Left forelimb (tissue), 1 donor: ENCODE data around the gene NTPCR.

Experiments used
- DNase-seq: peaks from one replicate; pipeline ENCODE4 v3.0.0-alpha.2; 2018; ENCODE audit warnings: low spot score

NTPCR gene

DNA sequence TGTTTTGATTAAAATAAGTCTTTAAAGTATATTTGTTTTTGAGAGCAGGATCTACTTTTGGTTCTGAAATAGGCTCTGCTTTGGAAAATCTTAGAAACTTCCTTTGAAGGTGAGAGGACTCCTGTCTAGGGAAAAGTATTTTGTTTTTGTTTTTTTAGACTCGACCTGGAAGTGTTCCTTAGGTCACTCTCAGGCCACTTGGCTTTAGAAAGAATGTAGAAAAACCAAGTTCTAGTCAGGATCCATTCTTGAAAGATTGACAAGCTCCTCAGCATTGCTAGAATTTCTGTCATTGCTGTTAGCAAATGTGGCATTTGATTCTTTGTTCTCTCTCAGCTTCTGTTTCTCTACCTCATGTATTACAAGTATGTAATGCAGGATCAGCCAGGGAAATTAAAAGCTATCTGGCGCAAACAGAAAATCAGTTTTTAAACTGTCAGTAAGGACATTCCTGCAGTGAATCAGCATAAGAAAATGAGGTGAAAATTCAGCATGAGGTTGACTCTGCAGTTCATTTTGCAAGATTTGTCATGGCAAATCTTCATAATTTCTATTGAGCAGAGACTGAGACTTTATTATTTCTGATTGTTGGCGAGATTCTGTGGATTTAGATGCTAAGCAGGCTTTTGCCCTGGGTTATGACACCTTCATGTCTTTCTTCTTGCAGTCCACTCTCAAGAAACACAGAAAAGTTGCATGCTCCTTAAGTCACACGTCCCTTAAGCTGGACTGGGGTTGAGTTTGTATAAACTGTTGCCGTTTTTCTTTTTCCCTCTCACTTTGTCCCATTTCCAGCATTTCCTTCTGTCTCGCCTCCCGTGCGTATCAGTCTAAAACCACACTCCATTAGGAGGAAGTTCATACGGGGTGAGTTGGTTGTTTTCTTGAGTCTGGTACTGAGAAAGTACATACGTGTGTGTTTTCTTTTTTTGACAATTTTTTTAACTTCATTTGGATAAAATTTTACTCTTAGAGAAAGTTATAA lies 12.6 kb downstream of the NTPCR start:
- no peak for DNase-seq

DNA sequence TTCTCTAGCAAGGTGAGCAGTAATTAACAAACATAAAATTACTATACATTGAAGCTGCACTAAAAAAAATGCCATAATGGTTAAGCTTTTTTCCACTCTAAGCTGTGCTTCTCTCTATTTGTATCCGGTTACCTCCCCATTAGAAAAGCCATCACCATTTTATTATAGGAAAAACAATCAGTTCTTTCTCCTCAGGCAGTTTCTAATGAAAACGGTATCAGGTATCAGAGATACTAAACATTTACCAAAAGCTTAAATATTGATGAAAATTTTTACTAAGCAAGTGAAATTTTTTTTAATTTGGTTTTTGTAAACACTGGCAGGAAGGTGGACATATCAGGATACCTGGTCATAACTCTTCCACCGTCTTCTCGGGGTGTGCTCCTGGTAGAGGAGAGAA lies 14.2 kb downstream of the NTPCR start:
- DNase-seq: no peak

- DNase-seq: no peak
Measured at GRCh38 chr1:232965124-232965911, 14.9 kb downstream of the NTPCR start.

- DNase-seq: no peak
Measured at GRCh38 chr1:232965912-232966217, 15.5 kb downstream of the NTPCR start.

DNA sequence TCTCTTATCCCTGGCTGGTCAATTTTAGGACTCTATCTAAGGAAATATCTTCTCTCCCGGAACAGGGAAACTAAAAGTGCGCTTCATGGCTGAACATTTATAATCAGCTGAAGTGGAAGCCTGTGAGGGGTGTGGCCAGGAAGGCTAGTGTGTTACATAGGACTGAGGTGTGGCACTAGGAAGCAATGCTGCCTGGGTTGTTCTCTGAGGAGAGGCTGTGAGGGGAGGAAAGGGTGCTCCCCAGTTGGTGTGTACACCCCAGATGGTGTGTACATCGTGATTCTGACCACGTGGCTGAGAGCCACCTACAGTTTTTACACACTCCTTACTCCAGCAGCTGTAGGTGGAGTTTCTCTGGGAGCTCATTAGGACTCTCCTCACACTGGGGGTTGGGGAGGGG lies 16.3 kb downstream of the NTPCR start:
- DNase-seq: no peak

GRCh38 chr1:232968391-232968790 lies 18.0 kb downstream of the NTPCR start:
- DNase-seq: no peak

DNA sequence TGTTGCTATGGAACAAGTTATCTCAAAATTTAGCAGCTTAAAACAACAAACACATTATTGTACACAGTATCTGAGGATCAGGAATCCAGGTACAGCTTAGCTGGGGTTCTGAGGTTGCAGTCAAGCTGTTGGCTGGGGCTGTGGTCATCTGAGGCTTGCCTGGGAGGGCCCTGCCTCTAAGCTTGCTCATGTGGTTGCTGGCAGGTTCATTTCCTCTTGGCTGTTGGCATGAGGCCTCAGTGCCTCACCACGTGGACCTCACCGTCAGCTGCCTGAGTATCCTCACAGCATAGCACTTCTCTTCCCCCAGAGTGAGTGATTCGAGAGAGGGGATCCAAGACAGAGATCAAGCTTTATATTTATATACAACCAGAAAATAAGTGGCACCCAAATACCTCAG lies 18.6 kb downstream of the NTPCR start:
- DNase-seq: no peak

- DNase-seq: no peak
Measured at GRCh38 chr1:232969799-232970198, 19.4 kb downstream of the NTPCR start.

DNA sequence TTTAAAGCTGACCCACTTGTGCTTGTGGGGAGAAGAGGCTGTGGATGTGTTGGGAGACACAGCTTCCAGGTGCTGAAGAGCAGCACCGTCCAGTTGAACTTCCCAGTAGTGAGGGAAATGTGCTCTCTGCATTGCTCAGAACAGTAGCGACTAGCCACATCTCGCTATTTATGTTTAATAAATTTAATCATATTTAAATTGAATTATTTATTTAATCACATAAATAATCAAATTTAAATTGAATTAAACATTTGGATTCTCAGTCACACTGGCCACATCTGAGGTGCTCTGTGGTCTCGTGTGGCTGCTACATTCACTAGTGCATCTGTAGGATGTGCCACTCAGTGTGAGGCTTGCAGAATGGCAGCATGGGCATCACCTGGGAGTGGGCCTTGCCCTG lies 20.1 kb downstream of the NTPCR start:
- DNase-seq: no peak

DNA sequence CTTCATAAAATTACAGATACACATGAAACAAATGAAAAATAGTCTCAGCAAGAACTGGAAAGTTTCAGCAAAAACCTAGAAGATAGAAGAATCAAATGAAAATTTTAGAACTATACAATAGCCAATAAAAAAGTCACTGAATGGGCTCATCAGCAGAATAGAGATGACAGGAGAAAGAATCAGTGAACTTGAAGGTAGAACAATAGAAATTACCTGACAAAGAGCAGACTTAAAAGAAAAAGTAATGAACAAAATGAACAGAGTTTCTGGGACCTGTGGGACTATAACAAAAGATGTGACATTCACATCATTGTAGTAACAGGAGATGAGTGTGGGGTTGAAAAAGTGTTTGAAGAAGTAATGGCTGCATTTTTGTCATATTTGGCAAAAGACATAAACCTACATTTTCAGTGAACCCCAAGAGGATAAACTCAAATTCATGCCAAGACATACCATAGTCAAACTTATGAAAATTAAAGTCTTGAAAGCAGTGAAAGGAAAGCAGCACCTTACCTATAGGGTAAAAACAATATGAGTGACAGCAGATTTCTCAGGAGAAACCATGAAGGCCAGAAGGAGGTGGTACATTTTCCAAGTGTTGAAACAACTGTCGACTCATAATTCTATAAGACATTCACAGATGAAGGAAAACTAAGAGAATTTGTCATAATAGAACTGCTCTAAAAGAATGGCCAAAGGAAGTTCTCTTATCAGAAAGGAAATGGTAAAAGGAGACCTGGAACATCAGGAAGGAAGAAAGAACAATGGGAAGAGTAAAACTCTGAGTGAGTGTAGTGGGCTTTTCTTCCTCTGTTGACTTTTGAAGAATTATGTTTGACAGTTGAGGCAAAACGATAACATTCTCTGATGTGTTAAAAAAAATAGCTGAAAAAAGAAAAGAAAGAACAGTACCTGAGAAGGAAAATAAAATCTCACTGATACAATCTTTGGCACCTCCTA lies 23.5 kb downstream of the NTPCR start:
- no peak for DNase-seq

GRCh38 chr1:232974971-232975370 lies 24.6 kb downstream of the NTPCR start:
- no peak for DNase-seq

DNA sequence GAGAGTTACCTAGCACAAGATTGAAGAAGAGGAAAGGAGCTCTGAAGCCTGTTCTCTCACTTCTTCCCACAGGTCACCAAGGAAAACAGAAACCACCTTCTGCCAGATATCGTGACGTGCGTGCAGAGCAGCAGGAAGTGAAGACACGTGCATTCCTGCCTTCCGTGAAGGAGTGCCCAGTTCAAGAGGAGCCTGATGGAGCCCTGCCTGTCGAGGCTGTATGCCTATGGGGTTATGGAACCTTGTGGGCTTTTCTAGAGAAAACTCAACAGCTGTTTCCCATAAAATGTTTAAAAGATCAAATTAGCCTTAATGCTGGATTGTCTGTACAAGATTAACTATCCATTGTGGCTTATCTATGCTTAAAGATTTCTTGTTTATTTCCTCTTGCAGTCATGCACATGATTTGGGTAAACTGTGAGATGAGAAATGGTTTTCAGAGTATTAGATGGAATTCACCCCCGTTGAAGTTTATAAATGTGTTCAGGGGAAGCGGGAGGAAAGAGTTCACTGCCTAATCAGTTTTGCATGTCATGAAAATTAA lies 27.8 kb downstream of the NTPCR start:
- no peak for DNase-seq

GRCh38 chr1:232978815-232979214 lies 28.4 kb downstream of the NTPCR start:
- DNase-seq: no peak

DNA sequence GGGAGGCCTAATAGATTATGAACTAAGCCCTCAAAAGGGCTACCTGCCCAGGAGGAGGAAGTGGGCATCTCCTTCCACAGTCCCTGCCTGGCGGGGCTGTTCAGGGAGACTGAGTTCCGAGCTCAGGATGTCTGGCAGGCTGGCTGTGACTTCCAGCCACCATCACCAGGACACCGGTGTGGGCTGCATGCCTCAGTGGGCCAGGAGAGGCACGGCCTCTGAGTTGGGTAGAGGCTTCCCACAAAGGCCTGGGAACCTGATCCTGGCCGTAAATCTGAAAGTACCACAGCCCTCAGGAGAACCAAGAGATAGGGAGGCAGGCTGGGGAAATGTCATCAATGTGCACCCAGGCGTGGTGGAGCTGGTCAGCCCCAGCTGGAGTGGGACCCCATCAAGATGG lies 29.1 kb downstream of the NTPCR start:
- no peak for DNase-seq

DNA sequence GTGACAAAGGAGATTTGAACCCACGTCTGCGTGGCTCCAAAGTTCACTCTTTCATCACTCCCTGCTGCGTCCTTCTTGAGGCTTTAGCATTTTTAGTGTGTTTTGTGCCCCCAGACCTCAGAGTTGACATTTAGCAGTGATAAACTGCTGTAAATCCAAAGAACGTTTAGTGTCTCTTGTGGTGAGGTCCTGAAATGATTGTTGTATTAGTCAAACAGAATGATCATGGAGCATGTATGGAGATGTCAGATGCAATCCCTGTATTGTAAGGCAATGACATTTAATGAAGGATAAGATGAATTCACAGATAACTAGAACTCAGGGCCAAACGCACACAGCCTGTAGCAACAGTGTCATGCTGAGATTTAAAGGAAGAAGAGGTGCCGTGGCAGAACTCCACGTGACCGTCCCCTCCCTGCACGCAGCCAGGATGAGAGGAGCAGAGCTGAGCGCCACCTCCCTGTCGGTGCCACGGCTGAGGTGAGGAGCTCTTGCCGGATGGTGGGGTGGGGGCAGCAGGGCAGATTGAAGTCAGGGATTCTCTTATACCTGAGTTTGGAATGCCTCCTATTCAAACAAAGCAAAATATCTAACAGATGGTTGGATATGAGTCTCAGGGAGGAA lies 30.1 kb downstream of the NTPCR start:
- peak; percentile 40 for DNase-seq

GRCh38 chr1:232980986-232981560 lies 30.7 kb downstream of the NTPCR start:
- DNase-seq: peak; percentile 4

DNA sequence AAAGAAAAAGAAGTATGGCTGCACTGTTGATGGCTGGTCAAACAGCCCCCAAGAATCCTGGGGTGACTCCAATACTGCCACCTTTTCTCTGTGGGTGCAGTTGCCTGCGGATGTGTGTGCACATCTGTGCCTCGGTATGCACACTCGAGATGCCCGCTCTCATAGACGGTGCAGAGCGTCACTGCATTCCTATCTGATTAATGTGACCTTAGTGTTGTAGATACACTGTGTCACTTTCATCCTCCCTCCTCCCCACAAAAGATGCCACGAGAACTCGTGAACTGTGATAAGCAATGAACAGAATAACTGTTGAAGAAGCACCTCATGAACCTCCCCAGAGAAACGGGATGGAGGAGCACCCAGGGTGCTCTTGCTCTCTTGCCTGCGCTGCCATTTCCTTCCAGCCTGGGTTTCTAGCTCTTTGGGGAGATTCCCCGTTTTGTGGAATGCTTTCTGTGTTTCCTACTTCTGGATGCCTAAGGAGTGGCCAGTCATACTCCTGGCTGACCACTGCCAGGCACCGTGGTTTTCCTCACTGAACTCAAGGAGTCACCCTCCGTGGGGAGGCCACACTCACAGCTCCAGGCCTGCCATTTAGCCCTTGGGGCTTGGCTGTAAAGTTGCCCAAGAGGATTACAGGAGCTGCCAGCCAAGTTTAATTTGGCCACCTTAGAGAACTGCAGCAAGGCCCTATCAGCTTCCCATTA lies 32.0 kb downstream of the NTPCR start:
- peak; percentile 28 for DNase-seq

DNA sequence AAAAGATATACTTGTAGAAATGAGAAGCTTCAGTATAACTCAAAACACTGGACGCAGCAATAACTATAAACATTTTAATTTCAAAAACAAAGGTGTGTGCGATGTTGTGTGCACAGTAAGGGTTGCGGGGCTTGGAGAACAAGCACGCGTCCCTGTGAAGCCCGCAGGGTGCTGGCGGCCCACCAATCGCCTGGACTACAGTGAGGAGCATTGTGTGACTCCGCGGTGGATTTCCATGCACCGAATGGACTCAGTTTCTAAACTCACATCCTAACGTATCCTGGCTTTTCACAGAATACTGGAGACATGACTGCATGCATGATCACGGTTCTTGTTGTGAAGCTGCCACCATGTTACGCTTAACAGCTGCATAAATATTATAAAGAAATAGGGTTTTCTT lies 33.0 kb downstream of the NTPCR start:
- peak; percentile 31 for DNase-seq

DNA sequence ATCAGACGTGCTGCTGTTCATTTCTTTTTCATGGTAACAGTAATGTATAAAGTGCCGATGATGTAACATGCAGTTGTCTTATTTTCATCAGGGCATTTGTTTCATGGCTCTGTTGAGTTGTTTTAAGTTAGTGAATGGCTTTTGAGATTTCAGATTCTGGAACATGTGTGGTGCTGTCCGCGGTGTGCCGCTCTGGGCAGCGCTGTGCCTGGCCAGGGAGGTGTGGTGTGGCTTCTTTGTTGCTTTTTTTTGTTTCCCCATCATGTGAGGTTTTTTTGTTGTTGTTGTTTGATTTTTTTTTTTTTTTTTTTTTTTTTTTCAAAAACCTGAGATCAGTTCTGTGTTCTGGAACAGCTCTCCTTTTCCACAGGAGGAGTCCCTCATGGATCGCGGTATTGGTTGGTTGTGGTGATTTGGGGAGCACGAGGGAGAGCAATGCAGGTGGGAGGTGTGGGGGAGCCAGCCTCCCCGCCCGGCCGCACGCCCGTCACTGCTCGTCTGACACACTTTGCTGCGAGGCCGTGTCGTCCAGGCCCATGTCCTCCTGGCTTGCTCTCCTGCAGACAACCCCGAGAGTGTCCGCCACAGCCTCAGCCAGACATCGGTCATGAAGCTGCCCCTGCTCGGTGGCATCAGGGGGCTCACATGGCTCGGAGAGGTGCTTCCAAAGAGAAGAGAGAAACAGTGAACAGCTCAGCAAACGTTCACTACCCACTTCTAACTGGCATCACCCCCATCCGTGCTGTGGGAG lies 33.6 kb downstream of the NTPCR start:
- peak; percentile 45 for DNase-seq
